RWPE1 (cell line): ENCODE results near the gene TNS3.

Experiments used
- CTCF ChIA-PET: fragments of 350-600 bp; sonication (Branson Sonifier 250); formaldehyde crosslinking; extraction: SDS; loops from one replicate; lab custom pipeline; 2021; lab: Yijun Ruan, JAX
- POLR2A ChIA-PET: fragments of 400-600 bp; formaldehyde crosslinking; extraction: SDS; loops from one replicate; lab custom pipeline; 2020; ENCODE audit warnings: antibody characterized with exemption; ENCODE audit not compliant: low non-redundant PET; lab: Yijun Ruan, JAX
- DNase-seq: peaks from one replicate; pipeline ENCODE4 v3.0.0; 2012; ENCODE audit warnings: low spot score
- H3K27ac ChIP-seq: fragments of 450-650 bp; 2 replicates; pipeline ENCODE4 v1.5.1; 2017
- TF ChIP-seq, protein P1 (sequence below): fragments of 450-650 bp; conservative IDR thresholded peaks from 2 replicates; pipeline ENCODE4 v1.5.1; 2017; ENCODE audit warnings: low read depth, mild to moderate bottlenecking

Gene TNS3

DNA sequence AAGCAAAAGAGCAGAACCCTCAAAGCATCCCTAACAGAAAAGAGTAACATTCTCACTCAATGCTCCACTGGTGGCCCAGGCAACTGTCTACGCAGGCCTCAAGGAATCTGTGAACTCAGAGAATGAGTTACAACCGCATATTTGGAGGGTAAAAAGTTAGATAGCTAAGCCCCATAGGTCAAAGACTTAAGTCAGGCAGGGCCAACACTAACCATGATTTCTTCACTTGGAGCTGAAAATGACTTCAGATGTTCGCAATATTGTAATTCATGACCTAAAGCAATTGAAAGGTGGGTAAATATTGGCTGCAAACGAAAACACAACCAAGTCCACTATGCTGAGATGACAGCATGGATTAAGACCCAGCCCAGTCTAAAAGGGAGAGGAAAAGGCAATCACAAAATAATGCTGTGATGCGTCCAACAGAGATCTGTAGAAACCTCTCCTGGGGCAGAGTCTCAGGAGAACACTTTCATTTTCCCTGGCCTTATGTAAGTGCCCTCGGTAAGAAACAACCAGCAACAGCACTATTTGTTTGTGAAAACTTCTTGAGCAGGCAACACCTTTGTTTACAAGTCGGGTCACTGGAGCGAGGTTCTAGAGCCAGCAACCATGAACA lies 176.5 kb downstream of the TNS3 start:
- ChIA-PET CTCF (interaction anchor here (1.2 kb wide), 1 partner anchor 140 kb away, joined by 4 read pairs; no protein-coding TSS in a partner anchor), POLR2A (interaction anchor here (0.6 kb wide), 1 partner anchor 18 kb away, joined by 3 read pairs; no protein-coding TSS in a partner anchor)
- DNase-seq, result peak; percentile 16
- TF ChIP-seq, protein P1, sequence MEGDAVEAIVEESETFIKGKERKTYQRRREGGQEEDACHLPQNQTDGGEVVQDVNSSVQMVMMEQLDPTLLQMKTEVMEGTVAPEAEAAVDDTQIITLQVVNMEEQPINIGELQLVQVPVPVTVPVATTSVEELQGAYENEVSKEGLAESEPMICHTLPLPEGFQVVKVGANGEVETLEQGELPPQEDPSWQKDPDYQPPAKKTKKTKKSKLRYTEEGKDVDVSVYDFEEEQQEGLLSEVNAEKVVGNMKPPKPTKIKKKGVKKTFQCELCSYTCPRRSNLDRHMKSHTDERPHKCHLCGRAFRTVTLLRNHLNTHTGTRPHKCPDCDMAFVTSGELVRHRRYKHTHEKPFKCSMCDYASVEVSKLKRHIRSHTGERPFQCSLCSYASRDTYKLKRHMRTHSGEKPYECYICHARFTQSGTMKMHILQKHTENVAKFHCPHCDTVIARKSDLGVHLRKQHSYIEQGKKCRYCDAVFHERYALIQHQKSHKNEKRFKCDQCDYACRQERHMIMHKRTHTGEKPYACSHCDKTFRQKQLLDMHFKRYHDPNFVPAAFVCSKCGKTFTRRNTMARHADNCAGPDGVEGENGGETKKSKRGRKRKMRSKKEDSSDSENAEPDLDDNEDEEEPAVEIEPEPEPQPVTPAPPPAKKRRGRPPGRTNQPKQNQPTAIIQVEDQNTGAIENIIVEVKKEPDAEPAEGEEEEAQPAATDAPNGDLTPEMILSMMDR, result no peak
- H3K27ac ChIP-seq, result peak overlapping the region; percentile 96

DNA sequence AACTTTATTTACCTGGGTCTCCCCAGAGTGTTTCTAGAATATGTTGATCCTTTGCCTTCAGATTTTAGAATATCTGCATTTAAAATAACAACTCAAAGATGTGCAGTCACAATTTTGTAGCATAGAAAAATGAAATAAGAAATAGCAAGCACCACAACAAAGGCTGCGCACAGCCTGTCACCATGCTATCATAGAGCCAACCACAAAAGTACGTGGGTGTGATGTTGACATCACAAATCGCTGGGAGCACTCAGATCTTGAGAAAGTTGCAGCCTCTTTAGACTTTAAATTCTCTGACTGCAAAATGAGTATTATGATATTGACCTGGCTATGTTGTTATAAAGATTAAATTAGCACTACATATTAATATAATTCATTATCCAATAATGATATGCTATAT lies 177.9 kb downstream of the TNS3 start:
- TF ChIP-seq, protein P1, result no peak
- DNase-seq, result no peak
- ChIA-PET CTCF (interaction anchor here (0.7 kb wide), 1 partner anchor 111 kb away, joined by 5 read pairs; no protein-coding TSS in a partner anchor), POLR2A (no interaction called here)
- H3K27ac ChIP-seq, result no peak overlapping the region

DNA sequence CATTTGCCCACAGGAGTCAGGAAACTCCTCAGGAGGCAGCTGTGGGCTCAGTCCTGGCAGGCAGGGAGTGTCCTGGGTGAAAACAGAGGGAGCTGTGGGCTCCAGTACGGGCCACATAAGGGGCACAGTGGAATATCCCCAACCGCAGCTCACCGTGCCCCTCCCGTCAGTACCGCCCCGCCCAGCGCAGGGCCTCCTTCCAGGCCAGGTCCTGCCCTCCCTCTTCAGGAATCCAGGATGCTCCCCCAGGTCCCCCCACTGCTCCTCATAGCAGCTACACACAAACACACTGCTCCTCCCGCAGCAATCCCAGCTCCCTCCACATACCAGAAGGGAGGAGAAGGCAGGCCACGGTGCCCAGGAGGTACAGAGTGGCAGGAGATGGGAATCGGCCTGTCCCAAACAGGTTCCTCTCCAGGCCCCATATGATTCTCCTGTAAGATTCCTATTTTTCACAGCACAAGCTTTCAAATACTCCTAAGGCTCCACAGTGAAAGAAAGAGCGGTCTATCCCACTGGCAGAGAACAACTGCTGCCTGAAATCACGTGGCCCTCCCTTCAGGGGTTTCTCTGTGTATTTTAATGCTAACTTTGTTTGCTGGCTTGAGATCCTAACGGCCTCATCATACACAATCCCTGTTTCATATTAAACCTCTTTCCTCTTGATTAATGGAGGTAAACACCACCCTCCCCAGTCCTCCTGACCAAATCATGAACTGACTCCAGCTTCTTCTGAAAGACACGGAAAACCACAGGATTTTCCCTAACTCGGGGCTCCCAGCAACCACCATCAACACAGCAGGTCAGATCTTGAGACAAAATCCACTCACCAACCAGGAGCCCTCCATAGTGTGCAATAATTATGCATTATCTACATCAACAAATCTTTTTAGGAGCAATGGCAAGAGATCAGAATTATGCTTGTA lies 178.7 kb downstream of the TNS3 start:
- CTCF ChIA-PET, result interaction anchor here (0.6 kb wide), 1 partner anchor 149 kb away, joined by 3 read pairs; no protein-coding TSS in a partner anchor
- peak overlapping the region; percentile 26 for H3K27ac ChIP-seq
- TF ChIP-seq, protein P1, result no peak
- POLR2A ChIA-PET, result no interaction called here
- no peak for DNase-seq

DNA sequence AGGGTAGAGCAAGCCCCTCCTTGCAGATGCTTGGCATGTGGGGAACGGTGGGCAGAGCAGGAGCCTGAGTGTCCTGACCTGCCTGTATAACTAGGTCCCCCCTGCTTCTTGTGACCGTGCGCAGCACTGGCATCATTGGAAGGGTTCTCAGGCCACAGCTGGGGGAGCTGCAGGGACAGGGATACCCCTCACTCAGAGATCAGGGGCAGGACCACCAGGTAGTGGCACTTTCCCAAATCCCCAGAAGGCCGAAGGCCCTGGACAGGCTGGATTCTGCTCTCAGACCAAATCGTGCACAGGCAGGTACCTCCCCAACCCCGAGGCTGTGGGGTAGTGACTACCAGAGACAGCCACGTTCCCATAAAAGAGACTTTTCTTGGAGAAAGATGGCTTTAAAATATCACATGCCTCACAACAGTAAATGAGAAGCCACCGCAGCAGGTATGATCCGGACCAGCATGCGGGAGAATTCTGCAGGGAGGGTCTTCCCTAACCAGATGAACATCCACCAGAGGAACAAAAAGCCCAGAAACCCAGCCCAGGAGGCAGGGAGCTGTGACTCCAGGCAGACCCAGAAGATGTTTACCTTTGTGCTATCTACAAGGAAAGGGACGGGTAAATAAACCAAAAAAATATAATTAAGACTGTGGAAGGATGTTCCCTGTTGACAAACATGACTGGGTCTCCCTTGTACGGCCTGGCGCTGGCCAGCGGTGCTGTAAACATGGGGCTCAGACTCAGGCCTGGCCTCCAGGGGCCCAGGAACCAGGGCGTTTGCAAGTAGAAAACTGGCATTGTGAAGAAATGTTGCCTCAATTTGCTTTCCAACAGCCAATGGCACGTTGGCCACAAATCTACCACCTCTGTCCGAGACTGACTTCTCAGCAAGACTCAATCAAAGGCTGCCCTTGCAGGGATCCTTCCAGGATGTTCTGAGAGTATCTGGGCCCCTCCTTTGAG lies 180.0 kb downstream of the TNS3 start:
- no peak for DNase-seq
- peak overlapping the region; percentile 26; the same call in 1 of the 2 replicates for H3K27ac ChIP-seq
- TF ChIP-seq, protein P1, result no peak
- ChIA-PET CTCF (interaction anchor here (0.9 kb wide), 1 partner anchor 66 kb away, joined by 3 read pairs; no protein-coding TSS in a partner anchor), POLR2A (no interaction called here)

DNA sequence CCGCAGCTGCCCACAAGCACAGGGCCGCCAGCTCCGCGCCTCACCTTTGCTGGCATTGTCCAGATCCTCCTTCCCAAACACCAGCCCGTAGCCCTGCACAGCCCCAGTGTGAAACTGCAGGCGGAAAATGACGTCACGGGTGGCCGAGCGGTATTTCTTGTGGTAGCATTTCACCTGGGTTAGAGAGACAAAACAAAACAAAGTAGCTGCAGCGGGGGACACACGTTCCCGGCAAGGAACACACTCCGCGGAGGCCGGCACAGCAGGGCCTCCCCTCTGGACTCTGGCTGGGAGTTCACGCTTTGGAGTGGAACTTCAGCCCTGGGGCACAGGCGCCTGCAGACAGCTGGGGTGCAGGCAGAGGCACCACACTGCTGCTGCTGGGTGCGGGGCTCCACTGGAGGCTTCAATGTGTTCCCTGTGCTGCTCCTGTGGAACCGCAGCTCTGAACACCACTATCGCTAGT lies 181.1 kb downstream of the TNS3 start:
- ChIA-PET POLR2A (no interaction called here), CTCF (interaction anchor here (0.6 kb wide), 1 partner anchor 171 kb away, joined by 3 read pairs; no protein-coding TSS in a partner anchor)
- no peak overlapping the region for H3K27ac ChIP-seq
- TF ChIP-seq, protein P1, result no peak
- DNase-seq, result no peak
